Motor neuron (in vitro differentiated cells): ENCODE data around the gene KDM4C. TPM values are rescaled to one million over a fixed set of nuclear protein-coding genes. Genes with fewer than 3 reads are reported as not detected.

ENCODE experiments used
- ATAC-seq, 8 experiments: fragments of 200-7000 bp; cut with Tn5 transposase; replicated peaks in 6 of 8; 2 replicates each; pipeline ENCODE4 v1.8.0; 2021; ENCODE audit warnings: mild to moderate bottlenecking in 8 of 8, moderate library complexity in 8 of 8
- H3K27ac ChIP-seq, 2 donors: fragments of 250-450 bp; sonication (Bioruptor Pico); 2 replicates each; pipeline ENCODE4 v1.9.0; 2021; ENCODE audit warnings: antibody characterized with exemption in 2 of 2, mild to moderate bottlenecking in 2 of 2, moderate library complexity in 1 of 2
- H3K4me1 ChIP-seq, 2 donors: fragments of 250-450 bp; sonication (Bioruptor Pico); replicated peaks in 1 of 2; 2 replicates each; pipeline ENCODE4 v1.6.1; 2021; ENCODE audit warnings: antibody characterized with exemption in 2 of 2, mild to moderate bottlenecking in 2 of 2, moderate library complexity in 1 of 2
- H3K4me3 ChIP-seq, 5 donors: fragments of 250-450 bp; sonication (Bioruptor Pico); 2 replicates each; pipeline ENCODE4 v1.9.0; 2021; ENCODE audit warnings: antibody characterized with exemption in 5 of 5, mild to moderate bottlenecking in 5 of 5, moderate library complexity in 4 of 5
- WGBS, 10 experiments: fragments of 450-650 bp; shearing (Covaris generic); methylation state at CpG; one replicate each; pipeline ENCODE4 v1.0.0; 2022; 5-methylcytosine and 5-hydroxymethylcytosine counted together
- in situ Hi-C, 9 experiments: fragments of 400-800 bp; cut with MboI; loops; one replicate each; pipeline ENCODE4 v1.15.0; 2021; ENCODE audit warnings: low sequenced_read_pairs in 9 of 9, low pct_unique_long_range_greater_than_20kb in 2 of 9; ENCODE audit not compliant: unreplicated experiment in 9 of 9
- total RNA-seq, 8 experiments: library from RNA; unstranded; fragments of 300-600 nt; gene quantifications; 2 replicates each; pipeline versions ENCODE4 v1.2.3 to v1.2.4, GENCODE V29; 2022

The KDM4C gene
- total RNA-seq, 8 experiments from 2014 or later = 11.4 to 61.4 (median 25.6) TPM

DNA sequence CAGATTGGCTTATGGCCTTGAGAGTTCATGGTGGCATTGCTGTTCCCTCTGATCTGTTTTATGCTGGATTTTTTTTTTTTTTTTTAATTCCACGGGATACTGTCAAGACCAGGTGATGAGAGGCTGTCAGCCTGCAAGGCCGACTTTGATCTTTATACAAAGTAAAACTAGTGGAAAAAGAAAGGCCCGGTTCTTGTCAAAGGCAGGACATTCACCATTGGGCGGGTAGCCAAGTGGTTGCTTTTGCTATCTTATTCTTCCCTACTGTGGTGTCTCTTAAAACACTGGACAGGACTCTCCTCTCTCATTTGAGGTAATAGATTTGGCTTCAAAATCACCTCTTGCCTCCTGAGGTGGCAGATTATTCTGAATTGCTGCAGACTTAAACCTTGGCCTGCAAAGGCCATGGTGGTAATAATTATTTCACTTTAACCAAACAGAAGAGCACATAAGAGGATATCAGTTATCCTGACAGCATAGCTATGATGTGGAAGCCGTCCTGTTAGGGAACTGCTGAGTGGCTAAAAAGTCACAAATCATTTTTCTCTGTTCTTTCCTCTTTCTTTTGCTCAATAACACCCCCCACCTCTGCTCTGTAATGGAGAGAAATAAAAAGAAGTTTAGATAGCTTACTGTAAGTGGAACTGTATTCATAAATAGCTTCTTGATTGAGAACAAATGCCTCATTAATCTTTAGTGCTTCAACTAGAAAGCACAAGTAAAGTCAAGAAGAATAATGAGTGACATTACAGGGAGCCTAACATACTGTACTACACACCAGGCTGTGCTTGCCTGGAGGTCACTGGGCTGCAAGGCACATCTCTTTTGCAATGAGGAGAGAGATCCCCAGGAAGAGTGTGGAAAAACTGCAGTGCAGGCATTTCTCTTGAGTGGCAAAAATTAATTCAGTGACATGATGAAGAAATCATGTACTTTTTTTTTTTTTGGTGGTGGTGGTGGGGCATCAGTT, 275.6 kb downstream of the KDM4C start:
- in situ Hi-C loops = loop anchor here in 1 of 9 experiments (25.0 kb wide), 1 partner anchor 504 kb away; no protein-coding TSS in a partner anchor
- 63 to 100% (median 82%) methylated on average over 1 to 5 of the region's 5 CpGs; no CpG with 5 or more reads in 1 of the 10 experiments for WGBS, 10 experiments
- no peak overlapping the region for H3K4me3 ChIP-seq
- no peak overlapping the region for H3K27ac ChIP-seq
- H3K4me1 ChIP-seq = peaks cover 0 to 28% of the 10 kb centered on the region in 2 donors
- peak in 5 of 8 experiments; percentile 23 to 87 (median 73) for ATAC-seq

GRCh38 chr9:7037176-7037575, 279.4 kb downstream of the KDM4C start:
- Histone ChIP-seq H3K4me3 (no peak overlapping the region), H3K4me1 (peaks cover 0 to 28% of the 10 kb centered on the region in 2 donors), H3K27ac (no peak overlapping the region)
- in situ Hi-C loops = loop anchor here in 1 of 9 experiments (25.0 kb wide), 1 partner anchor 500 kb away; no protein-coding TSS in a partner anchor
- peak in 3 of 8 experiments; percentile 12 to 57 (median 26) for ATAC-seq
- WGBS, 10 experiments = 20 to 100% (median 67%) methylated on average over 1 to 3 of the region's 3 CpGs; no CpG with 5 or more reads in 1 of the 10 experiments

- Histone ChIP-seq H3K4me3 (no peak overlapping the region), H3K27ac (no peak overlapping the region), H3K4me1 (peaks cover 0 to 11% of the 10 kb centered on the region in 2 donors)
- ATAC-seq = peak in 1 of 8 experiments; percentile 41
- in situ Hi-C loops = loop anchor here in 1 of 9 experiments (25.0 kb wide), 1 partner anchor 495 kb away; no protein-coding TSS in a partner anchor
- WGBS, 10 experiments = 75 to 100% (median 92%) methylated on average over 1 to 3 of the region's 3 CpGs
Observed at GRCh38 chr9:7042124-7042523, 284.4 kb downstream of the KDM4C start.

DNA sequence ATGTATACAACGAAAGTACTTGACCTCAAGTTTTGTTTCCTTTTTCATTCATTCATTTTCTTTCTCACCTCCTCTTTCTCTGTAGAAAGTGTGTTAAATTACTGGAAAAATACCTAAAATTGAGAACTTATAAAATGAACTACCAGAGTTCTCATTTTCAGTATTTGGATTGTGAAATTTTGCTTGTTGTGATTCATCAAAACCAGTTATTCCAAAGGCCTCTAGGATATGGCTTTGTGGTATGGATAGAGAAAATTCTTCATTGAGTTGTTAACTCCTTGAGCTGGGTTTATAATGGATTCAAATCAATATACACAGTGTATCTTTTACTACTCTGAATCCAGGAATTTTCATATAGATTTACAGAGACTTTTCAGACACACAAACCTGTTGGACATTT, 287.6 kb downstream of the KDM4C start:
- ATAC-seq = no peak
- in situ Hi-C loops = loop anchor here in 1 of 9 experiments (25.0 kb wide), 1 partner anchor 492 kb away; no protein-coding TSS in a partner anchor
- 60 to 100% (median 100%) methylated on average over 1 of the region's 1 CpG; no CpG with 5 or more reads in 3 of the 10 experiments for whole genome bisulfite sequencing, 10 experiments
- Histone ChIP-seq H3K4me1 (no peaks in the 10 kb centered on the region), H3K27ac (no peak overlapping the region), H3K4me3 (no peak overlapping the region)

- WGBS, 10 experiments = 50 to 100% (median 82%) methylated on average over 1 to 3 of the region's 3 CpGs; no CpG with 5 or more reads in 2 of the 10 experiments
- Histone ChIP-seq H3K27ac (no peak overlapping the region), H3K4me1 (peaks cover 10 to 25% of the 10 kb centered on the region in 2 donors), H3K4me3 (no peak overlapping the region)
- in situ Hi-C loops = loop anchor here in 1 of 9 experiments (25.0 kb wide), 1 partner anchor 486 kb away; no protein-coding TSS in a partner anchor
- ATAC-seq = no peak
Observed at GRCh38 chr9:7051711-7052110, 293.9 kb downstream of the KDM4C start.

GRCh38 chr9:7053903-7054302, 296.1 kb downstream of the KDM4C start:
- Histone ChIP-seq H3K27ac (no peak overlapping the region), H3K4me1 (peaks cover 10 to 32% of the 10 kb centered on the region in 2 donors), H3K4me3 (no peak overlapping the region)
- 39 to 81% (median 44%) methylated on average over 2 of the region's 2 CpGs; no CpG with 5 or more reads in 5 of the 10 experiments for WGBS, 10 experiments
- in situ Hi-C loops = loop anchor here in 1 of 9 experiments (25.0 kb wide), 1 partner anchor 483 kb away; no protein-coding TSS in a partner anchor
- no peak for ATAC-seq

GRCh38 chr9:7055171-7055903, 297.6 kb downstream of the KDM4C start:
- H3K4me1 ChIP-seq = peaks cover 10 to 32% of the 10 kb centered on the region in 2 donors
- no peak overlapping the region for H3K27ac ChIP-seq
- WGBS, 10 experiments = 58 to 100% (median 90%) methylated on average over 1 to 7 of the region's 7 CpGs
- no peak overlapping the region for H3K4me3 ChIP-seq
- in situ Hi-C loops = loop anchor here in 1 of 9 experiments (25.0 kb wide), 1 partner anchor 482 kb away; no protein-coding TSS in a partner anchor
- ATAC-seq = no peak

DNA sequence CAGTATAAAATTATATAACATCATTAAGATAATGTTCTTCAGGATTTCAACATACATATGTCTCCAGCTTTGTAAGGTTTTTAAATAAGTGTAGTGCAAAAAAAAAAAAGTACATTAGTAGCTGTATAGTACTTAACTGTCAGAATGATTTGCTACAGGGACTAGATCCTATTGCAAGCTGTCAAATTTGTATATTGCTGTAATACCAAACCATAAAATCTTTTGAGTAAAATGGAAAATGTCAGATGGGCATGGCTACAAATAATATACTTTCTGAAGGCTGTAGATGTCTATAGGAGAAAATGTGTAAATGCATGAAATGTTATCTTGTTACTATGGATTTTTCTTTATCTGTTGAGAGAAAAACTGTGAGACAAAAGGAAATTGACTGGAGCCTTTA, 298.5 kb downstream of the KDM4C start:
- Histone ChIP-seq H3K4me3 (no peak overlapping the region), H3K27ac (no peak overlapping the region), H3K4me1 (peaks cover 10 to 32% of the 10 kb centered on the region in 2 donors)
- in situ Hi-C loops = loop anchor here in 1 of 9 experiments (25.0 kb wide), 1 partner anchor 481 kb away; no protein-coding TSS in a partner anchor
- ATAC-seq = no peak

GRCh38 chr9:7058473-7058872, 300.7 kb downstream of the KDM4C start:
- ATAC-seq = no peak
- no peak overlapping the region for H3K4me3 ChIP-seq
- H3K4me1 ChIP-seq = peaks cover 10 to 28% of the 10 kb centered on the region in 2 donors
- in situ Hi-C loops = loop anchor here in 1 of 9 experiments (25.0 kb wide), 1 partner anchor 479 kb away; no protein-coding TSS in a partner anchor
- 46 to 100% (median 96%) methylated on average over 1 to 3 of the region's 3 CpGs; no CpG with 5 or more reads in 1 of the 10 experiments for WGBS, 10 experiments
- no peak overlapping the region for H3K27ac ChIP-seq

GRCh38 chr9:7067169-7067568, 309.4 kb downstream of the KDM4C start:
- 50 to 88% (median 71%) methylated on average over 2 to 4 of the region's 4 CpGs; no CpG with 5 or more reads in 3 of the 10 experiments for WGBS, 10 experiments
- H3K27ac ChIP-seq = no peak overlapping the region
- peak in 1 of 8 experiments; percentile 52 for ATAC-seq
- in situ Hi-C loops = loop anchor here in 1 of 9 experiments (25.0 kb wide), 1 partner anchor 470 kb away; no protein-coding TSS in a partner anchor
- H3K4me1 ChIP-seq = peaks cover 0 to 11% of the 10 kb centered on the region in 2 donors
- H3K4me3 ChIP-seq = no peak overlapping the region

DNA sequence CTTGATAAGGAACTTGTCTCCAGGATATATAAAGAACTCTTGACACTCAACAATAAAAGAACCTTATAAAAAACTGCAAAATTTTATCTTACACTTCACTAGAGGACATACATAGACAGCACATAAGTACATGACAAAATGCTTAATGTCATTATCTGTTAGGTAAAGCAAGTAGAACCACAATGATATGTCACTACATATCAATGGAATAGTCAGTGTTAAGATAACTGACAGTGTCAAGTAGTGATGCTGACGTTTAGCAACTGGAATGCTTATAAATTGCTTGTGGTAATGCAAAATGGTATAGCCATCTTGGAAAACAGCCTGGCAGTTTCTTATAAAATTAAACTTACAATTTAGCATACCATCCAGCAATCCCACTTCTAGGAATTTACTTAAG, 314.1 kb downstream of the KDM4C start:
- no peak overlapping the region for H3K27ac ChIP-seq
- H3K4me3 ChIP-seq = no peak overlapping the region
- in situ Hi-C loops = loop anchor here in 1 of 9 experiments (25.0 kb wide), 1 partner anchor 465 kb away; no protein-coding TSS in a partner anchor
- no peak for ATAC-seq
- WGBS, 10 experiments = 15 to 100% (median 92%) methylated on average over 1 of the region's 1 CpG
- H3K4me1 ChIP-seq = peaks cover 0 to 4% of the 10 kb centered on the region in 2 donors

- 50 to 96% (median 93%) methylated on average over 1 to 2 of the region's 2 CpGs; no CpG with 5 or more reads in 3 of the 10 experiments for WGBS, 10 experiments
- in situ Hi-C loops = loop anchor here in 1 of 9 experiments (25.0 kb wide), 1 partner anchor 464 kb away; no protein-coding TSS in a partner anchor
Observed at GRCh38 chr9:7073706-7074105, 315.9 kb downstream of the KDM4C start.

More at GRCh38 chr9:7073706-7074105, 315.9 kb downstream of the KDM4C start:
- Histone ChIP-seq H3K27ac (no peak overlapping the region), H3K4me1 (no peaks in the 10 kb centered on the region), H3K4me3 (no peak overlapping the region)
- no peak for ATAC-seq
